B cell (primary cell): ENCODE data around the gene TCF7. TPM values are rescaled to one million over a fixed set of nuclear protein-coding genes. Genes with fewer than 3 reads are reported as not detected.

Experiments
- ATAC-seq: fragments of 200-7000 bp; cut with Tn5 transposase; one replicate; pipeline ENCODE4 v1.10.0; 2021; ENCODE audit warnings: low read depth, mild to moderate bottlenecking, moderate number of reproducible peaks, moderate library complexity
- CTCF ChIA-PET: fragments of 350-600 bp; sonication (Branson Sonifier 250); formaldehyde crosslinking; loops from one replicate; lab custom pipeline; 2021; ENCODE audit warnings: antibody characterized with exemption, inconsistent platforms; lab: Charles Lee
- POLR2A ChIA-PET: fragments of 350-600 bp; sonication (Branson Sonifier 250); formaldehyde crosslinking; loops from one replicate; lab custom pipeline; 2021; ENCODE audit warnings: antibody characterized with exemption; lab: Charles Lee
- DNase-seq: peaks from one replicate; pipeline ENCODE4 v3.0.0; 2013
- H2AFZ ChIP-seq: 2 replicates; pipeline ENCODE4 v1.6.1; 2012; ENCODE audit warnings: mild to moderate bottlenecking, low read depth, low read length; ENCODE audit not compliant: insufficient read depth, poor library complexity, severe bottlenecking
- H3K27ac ChIP-seq, 2 donors: 1 replicate in 1 of 2; 2 replicates in 1 of 2; pipeline ENCODE4 v1.5.1; 2012 to 2013; ENCODE audit warnings: low read length in 2 of 2, mild to moderate bottlenecking in 2 of 2, moderate library complexity in 1 of 2
- H3K27me3 ChIP-seq, 4 experiments: fragments of 200-600 bp in 1 of 4; sonication (generic) in 1 of 4; replicated peaks in 1 of 4; 1 replicate in 2 of 4; 2 replicates in 2 of 4; pipeline versions ENCODE4 v1.6.1 to v1.7.0; 2013 to 2016; ENCODE audit warnings: low read length in 3 of 4, mild to moderate bottlenecking in 2 of 4, mixed read lengths in 1 of 4, moderate library complexity in 1 of 4; ENCODE audit not compliant: insufficient read depth in 4 of 4, control insufficient read depth in 3 of 4; ENCODE audit errors: control extremely low read depth in 1 of 4
- H3K36me3 ChIP-seq, 2 experiments: replicated peaks in 1 of 2; 1 replicate in 1 of 2; 2 replicates in 1 of 2; pipeline versions ENCODE4 v1.6.1 to v1.7.1; 2013; ENCODE audit warnings: low read length in 1 of 2; ENCODE audit not compliant: insufficient read depth in 2 of 2, control insufficient read depth in 1 of 2; ENCODE audit errors: control extremely low read depth in 1 of 2, extremely low read depth in 1 of 2
- H3K4me1 ChIP-seq, 2 donors: fragments of 200-600 bp in 1 of 2; sonication (generic) in 1 of 2; 1 replicate in 1 of 2; 2 replicates in 1 of 2; pipeline versions ENCODE4 v1.5.1 to v1.6.1; 2013 to 2017; ENCODE audit warnings: low read length in 2 of 2; ENCODE audit not compliant: control insufficient read depth in 2 of 2, insufficient read depth in 2 of 2
- H3K4me2 ChIP-seq: replicated peaks from 2 replicates; pipeline ENCODE3; 2012; ENCODE audit warnings: mild to moderate bottlenecking, low read depth, low read length; ENCODE audit not compliant: poor library complexity, severe bottlenecking
- H3K4me3 ChIP-seq, 5 experiments: fragments of 200-600 bp in 1 of 5; sonication (generic) in 1 of 5; 1 replicate in 3 of 5; 2 replicates in 2 of 5; pipeline versions ENCODE4 v1.5.1 to v1.7.0; 2011 to 2016; ENCODE audit warnings: low read length in 4 of 5, mild to moderate bottlenecking in 4 of 5, low read depth in 2 of 5, control low read depth in 1 of 5, moderate library complexity in 1 of 5; ENCODE audit not compliant: insufficient read depth in 1 of 5; ENCODE audit errors: control extremely low read depth in 1 of 5, extremely low read depth in 1 of 5
- H3K79me2 ChIP-seq: fragments of 200-600 bp; sonication (generic); one replicate; pipeline ENCODE4 v1.6.0; 2016; ENCODE audit warnings: low read length; ENCODE audit not compliant: control insufficient read depth, insufficient read depth
- H3K9ac ChIP-seq: fragments of 200-600 bp; sonication (generic); 2 replicates; pipeline ENCODE4 v1.6.1; 2017; ENCODE audit warnings: mild to moderate bottlenecking, low read length, moderate library complexity
- H3K9me3 ChIP-seq, 3 donors: one replicate each; pipeline versions ENCODE4 v1.6.1 to v1.7.1; 2013; ENCODE audit warnings: low read length in 2 of 3; ENCODE audit not compliant: control insufficient read depth in 2 of 3, insufficient read depth in 1 of 3; ENCODE audit errors: control extremely low read depth in 1 of 3
- H4K20me1 ChIP-seq: 2 replicates; pipeline ENCODE4 v1.6.0; 2012; ENCODE audit warnings: mild to moderate bottlenecking, low read length; ENCODE audit not compliant: insufficient read depth, control insufficient read depth, poor library complexity, severe bottlenecking
- H3K27ac Mint-ChIP-seq: one replicate; pipeline ENCODE4 v1.8.0; 2021; ENCODE audit warnings: mixed read lengths
- H3K27me3 Mint-ChIP-seq: one replicate; pipeline ENCODE4 v1.8.0; 2021; ENCODE audit warnings: mixed read lengths
- H3K4me1 Mint-ChIP-seq: one replicate; pipeline ENCODE4 v1.8.0; 2021; ENCODE audit warnings: mixed read lengths
- H3K4me3 Mint-ChIP-seq: one replicate; pipeline ENCODE4 v1.8.0; 2021; ENCODE audit warnings: mixed read lengths
- H3K9me3 Mint-ChIP-seq: one replicate; pipeline ENCODE4 v1.8.0; 2022; ENCODE audit warnings: mixed read lengths; ENCODE audit not compliant: insufficient read depth
- EZH2 ChIP-seq: IDR thresholded peaks from 2 replicates; pipeline ENCODE4 v1.6.1; 2012; ENCODE audit warnings: borderline replicate concordance, low read depth, mild to moderate bottlenecking, moderate library complexity, low read length; ENCODE audit not compliant: insufficient read depth, poor library complexity, severe bottlenecking
- WGBS: methylation state at CpG from one replicate; pipeline ENCODE4 v1.1.5; 2013; ENCODE audit warnings: missing lambda C conversion rate; ENCODE audit not compliant: insufficient coverage; 5-methylcytosine and 5-hydroxymethylcytosine counted together
- intact Hi-C: fragments of 100-400 bp; cut with micrococcal nuclease; formaldehyde crosslinking; loops from one replicate; pipeline ENCODE4 v1.10.0; 2022
- polyA plus RNA-seq: library from polyadenylated mRNA; depleted of rRNA; stranded (reverse); fragments of >200 nt; gene quantifications from 2 replicates; pipeline ENCODE4 v1.2.3, GENCODE V29; 2012
- total RNA-seq, 2 donors: library from RNA; stranded (reverse); fragments of 120-200 nt in 1 of 2; gene quantifications; 1 replicate in 1 of 2; 2 replicates in 1 of 2; pipeline versions ENCODE4 v1.2.3 to v1.2.4, GENCODE V29; 2013 to 2022
- TF ChIP-seq, protein P1 (sequence below): fragments of 200-600 bp; IDR thresholded peaks from one replicate; pipeline ENCODE4 v1.8.0; 2022; ENCODE audit warnings: antibody characterized with exemption, mild to moderate bottlenecking

TCF7 gene
- total and polyA plus RNA-seq, 2 donors (not counting 1 experiment from before 2014, with no cell fraction given): 26.8 to 61.1 TPM

GRCh38 chr5:134125039-134126015 is 10.8 kb downstream of the TCF7 start:
- ChIA-PET CTCF (interaction anchor here (0.9 to 1.8 kb wide), 5 partner anchors 15 to 86 kb away, joined by 3 to 14 read pairs (median 4); no protein-coding TSS in a partner anchor), POLR2A (interaction anchor here (0.5 to 2.2 kb wide), 4 partner anchors 10 to 64 kb away, joined by 3 to 9 read pairs (median 4); no protein-coding TSS in a partner anchor)
- TF ChIP-seq, protein P1, sequence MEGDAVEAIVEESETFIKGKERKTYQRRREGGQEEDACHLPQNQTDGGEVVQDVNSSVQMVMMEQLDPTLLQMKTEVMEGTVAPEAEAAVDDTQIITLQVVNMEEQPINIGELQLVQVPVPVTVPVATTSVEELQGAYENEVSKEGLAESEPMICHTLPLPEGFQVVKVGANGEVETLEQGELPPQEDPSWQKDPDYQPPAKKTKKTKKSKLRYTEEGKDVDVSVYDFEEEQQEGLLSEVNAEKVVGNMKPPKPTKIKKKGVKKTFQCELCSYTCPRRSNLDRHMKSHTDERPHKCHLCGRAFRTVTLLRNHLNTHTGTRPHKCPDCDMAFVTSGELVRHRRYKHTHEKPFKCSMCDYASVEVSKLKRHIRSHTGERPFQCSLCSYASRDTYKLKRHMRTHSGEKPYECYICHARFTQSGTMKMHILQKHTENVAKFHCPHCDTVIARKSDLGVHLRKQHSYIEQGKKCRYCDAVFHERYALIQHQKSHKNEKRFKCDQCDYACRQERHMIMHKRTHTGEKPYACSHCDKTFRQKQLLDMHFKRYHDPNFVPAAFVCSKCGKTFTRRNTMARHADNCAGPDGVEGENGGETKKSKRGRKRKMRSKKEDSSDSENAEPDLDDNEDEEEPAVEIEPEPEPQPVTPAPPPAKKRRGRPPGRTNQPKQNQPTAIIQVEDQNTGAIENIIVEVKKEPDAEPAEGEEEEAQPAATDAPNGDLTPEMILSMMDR: no peak
- no peak for TF ChIP-seq EZH2
- H3K79me2 ChIP-seq: peaks cover 6% of the 10 kb centered on the region
- no peaks in the 10 kb centered on the region for H3K9me3 ChIP-seq
- peaks cover 33 to 72% of the 10 kb centered on the region in 2 donors for H3K4me1 ChIP-seq
- H3K27me3 ChIP-seq: no peaks in the 10 kb centered on the region
- H3K27ac ChIP-seq: peak overlapping the region; percentile 28 to 55
- H3K4me2 ChIP-seq: peak overlapping the region; percentile 36
- ATAC-seq: no peak
- Mint-ChIP-seq H3K27me3 (no peaks in the 10 kb centered on the region), H3K4me3 (no peak overlapping the region), H3K9me3 (no peaks in the 10 kb centered on the region), H3K4me1 (peaks cover 54% of the 10 kb centered on the region), H3K27ac (peak overlapping the region; percentile 59)
- H4K20me1 ChIP-seq: no peaks in the 10 kb centered on the region
- peaks cover 0 to 9% of the 10 kb centered on the region in 2 experiments for H3K36me3 ChIP-seq
- intact Hi-C loops: no loop called here
- no peak for DNase-seq
- no peak overlapping the region for H3K4me3 ChIP-seq
- no peak overlapping the region for H3K9ac ChIP-seq
- 49% methylated on average over 11 of the region's 14 CpGs for WGBS
- H2AFZ ChIP-seq: no peak overlapping the region
